Stomach (tissue), 9 donors: ENCODE measurements around the gene CDH16. TPM values are rescaled to one million over a fixed set of nuclear protein-coding genes. Genes with fewer than 3 reads are reported as not detected.

Source experiments
- DNase-seq, 2 donors: peaks; one replicate each; pipeline versions ENCODE4 v3.0.0 to v3.0.0-alpha.2; 2013 to 2019
- H3K27ac ChIP-seq, 5 donors: fragments of 200-600 bp in 4 of 5; sonication (generic) in 4 of 5; one replicate each; pipeline ENCODE4 v1.5.1; 2013 to 2019; ENCODE audit warnings: mild to moderate bottlenecking in 1 of 5, moderate library complexity in 1 of 5
- H3K27me3 ChIP-seq, 3 donors: fragments of 200-600 bp; sonication (generic); one replicate each; pipeline ENCODE4 v1.5.1; 2017 to 2019; ENCODE audit warnings: mixed run types in 1 of 3
- H3K36me3 ChIP-seq, 4 donors: fragments of 200-600 bp; sonication (generic); 1 replicate in 3 of 4; 2 replicates in 1 of 4; pipeline ENCODE4 v1.5.1; 2016 to 2019
- H3K4me1 ChIP-seq, 4 donors: fragments of 200-600 bp; sonication (generic); one replicate each; pipeline ENCODE4 v1.5.1; 2016 to 2019
- H3K4me3 ChIP-seq, 4 donors: fragments of 200-600 bp; sonication (generic) in 3 of 4; one replicate each; pipeline ENCODE4 v1.5.1; 2016 to 2019; ENCODE audit warnings: mild to moderate bottlenecking in 1 of 4
- H3K9me3 ChIP-seq, 4 donors: fragments of 200-600 bp; sonication (generic); one replicate each; pipeline ENCODE4 v1.5.1; 2016 to 2019
- CTCF ChIP-seq, 7 experiments: fragments of 450-650 bp in 4 of 7; fragments of 200-600 bp in 3 of 7; sonication (generic) in 3 of 7; IDR thresholded peaks; one replicate each; pipeline ENCODE4 v1.5.1; 2016 to 2019; ENCODE audit warnings: antibody characterized with exemption in 7 of 7, control low read depth in 2 of 7, mild to moderate bottlenecking in 1 of 7
- EP300 ChIP-seq: sonication (generic); formaldehyde crosslinking; IDR thresholded peaks from one replicate; pipeline ENCODE4 v1.6.1; 2017; ENCODE audit warnings: antibody characterized with exemption
- POLR2A ChIP-seq, 4 donors: fragments of 450-650 bp; IDR thresholded peaks; one replicate each; pipeline ENCODE4 v1.6.1; 2016; ENCODE audit warnings: antibody characterized with exemption in 4 of 4, control low read depth in 2 of 4, mild to moderate bottlenecking in 1 of 4, moderate library complexity in 1 of 4
- POLR2AphosphoS5 ChIP-seq, 3 donors: sonication (generic); formaldehyde crosslinking; IDR thresholded peaks; one replicate each; pipeline ENCODE4 v1.6.1; 2016; ENCODE audit warnings: antibody characterized with exemption in 3 of 3
- WGBS, 5 donors: extraction: QIAGEN DNeasy Blood & Tissue Kit in 3 of 5; methylation state at CpG; one replicate each; pipeline versions ENCODE4 v1.1.5 to v1.1.7; 2013 to 2018; 5-methylcytosine and 5-hydroxymethylcytosine counted together
- intact Hi-C: fragments of 100-400 bp; cut with DNase I; formaldehyde crosslinking; loops from one replicate; pipeline ENCODE4 v1.15.1; 2023; ENCODE audit warnings: low total_unique reads
- polyA plus RNA-seq, 3 donors: library from polyadenylated mRNA; stranded (reverse); fragments of 200-250 nt; gene quantifications; one replicate each; pipeline ENCODE4 v1.2.3, GENCODE V29; 2013
- total RNA-seq, 5 donors: library from RNA; depleted of rRNA; stranded (reverse); fragments of >200 nt; gene quantifications; one replicate each; pipeline versions ENCODE4 v1.1.0 to v1.2.3, GENCODE V29; 2014 to 2016
- donor health status: healthy with polysubstance abuse.
- donor health status: Bipolar disorder and iron deficiency.
- donor health status: healthy.

The CDH16 gene
- total and polyA plus RNA-seq, 8 donors, result 0.14 to 2.3 (median 1.1) TPM; not detected in 5

- Histone ChIP-seq H3K27me3 (no peaks in the 10 kb centered on the region), H3K27ac (no peak overlapping the region), H3K4me3 (no peak overlapping the region), H3K36me3 (no peaks in the 10 kb centered on the region), H3K4me1 (peaks cover 0 to 2% (median 0%) of the 10 kb centered on the region in 4 donors), H3K9me3 (no peaks in the 10 kb centered on the region)
- intact Hi-C loops, result no loop called here
- no peak for TF ChIP-seq POLR2A (IDR thresholded peaks at IDR 0.05)
- TF ChIP-seq POLR2AphosphoS5 (IDR thresholded peaks at IDR 0.05), result no peak
- TF ChIP-seq EP300, result no peak
- no peak for TF ChIP-seq CTCF (IDR thresholded peaks at IDR 0.05)
- 73 to 85% (median 78%) methylated on average over 3 to 4 of the region's 4 CpGs for WGBS, 5 donors
- no peak for DNase-seq
These were observed 5.0 kb downstream of the CDH16 start for GRCh38 chr16:66913711-66914110.

- no peaks in the 10 kb centered on the region for H3K9me3 ChIP-seq
- H3K36me3 ChIP-seq, result no peaks in the 10 kb centered on the region
- intact Hi-C loops, result no loop called here
- no peaks in the 10 kb centered on the region for H3K27me3 ChIP-seq
- TF ChIP-seq EP300, result no peak
- no peak for TF ChIP-seq POLR2AphosphoS5 (IDR thresholded peaks at IDR 0.05)
- TF ChIP-seq POLR2A (IDR thresholded peaks at IDR 0.05), result no peak
- no peak for TF ChIP-seq CTCF (IDR thresholded peaks at IDR 0.05)
- no peak for DNase-seq
- 56 to 66% (median 62%) methylated on average over 4 to 10 of the region's 10 CpGs for WGBS, 5 donors
- H3K27ac ChIP-seq, result no peak overlapping the region
- no peak overlapping the region for H3K4me3 ChIP-seq
- no peaks in the 10 kb centered on the region for H3K4me1 ChIP-seq
These were observed 5.6 kb downstream of the CDH16 start for GRCh38 chr16:66913081-66913480.

GRCh38 chr16:66911801-66912200 lies 6.9 kb downstream of the CDH16 start:
- Histone ChIP-seq H3K27me3 (no peaks in the 10 kb centered on the region), H3K4me3 (no peak overlapping the region), H3K4me1 (no peaks in the 10 kb centered on the region), H3K27ac (no peak overlapping the region), H3K36me3 (no peaks in the 10 kb centered on the region), H3K9me3 (no peaks in the 10 kb centered on the region)
- intact Hi-C loops, result no loop called here
- 91 to 100% (median 94%) methylated on average over 4 to 8 of the region's 8 CpGs for WGBS, 5 donors
- no peak for DNase-seq
- TF ChIP-seq POLR2AphosphoS5 (IDR thresholded peaks at IDR 0.05) (no peak), POLR2A (IDR thresholded peaks at IDR 0.05) (no peak), CTCF (IDR thresholded peaks at IDR 0.05) (no peak), EP300 (no peak)

GRCh38 chr16:66911112-66911511 lies 7.6 kb downstream of the CDH16 start:
- H3K4me3 ChIP-seq, result no peak overlapping the region
- peaks cover 0 to 5% (median under 1%) of the 10 kb centered on the region in 4 donors for H3K4me1 ChIP-seq
- H3K27me3 ChIP-seq, result no peaks in the 10 kb centered on the region
- 63 to 70% (median 68%) methylated on average over 5 of the region's 5 CpGs; no CpG with 5 or more reads in 1 of the 5 donors for WGBS, 5 donors
- H3K9me3 ChIP-seq, result no peaks in the 10 kb centered on the region
- no peak for DNase-seq
- H3K27ac ChIP-seq, result no peak overlapping the region
- TF ChIP-seq POLR2A (IDR thresholded peaks at IDR 0.05) (no peak), EP300 (no peak), POLR2AphosphoS5 (IDR thresholded peaks at IDR 0.05) (no peak), CTCF (IDR thresholded peaks at IDR 0.05) (no peak)
- intact Hi-C loops, result no loop called here
- H3K36me3 ChIP-seq, result no peaks in the 10 kb centered on the region
